GM18868 (cell line): ENCODE results near the gene CDH9.
"Not testable (repeated sequence)": the region's sequence is repeated elsewhere in the genome, so short reads cannot be mapped to it uniquely, and the experiment has no call there.

Source experiments
- ATAC-seq: cut with Tn5 transposase; IDR thresholded peaks from one replicate; pipeline ENCODE4 v1.9.1; 2021; ENCODE audit warnings: mild to moderate bottlenecking, moderate library complexity; ENCODE audit not compliant: unreplicated experiment

The CDH9 gene

GRCh38 chr5:26948921-26949320 lies 89.5 kb downstream of the CDH9 start:
- ATAC-seq = no peak

- ATAC-seq = no peak
Observed at GRCh38 chr5:26945901-26946300, 92.5 kb downstream of the CDH9 start.

- ATAC-seq = no peak
Observed at GRCh38 chr5:26942481-26942880, 95.9 kb downstream of the CDH9 start.

GRCh38 chr5:26940994-26941393 lies 97.4 kb downstream of the CDH9 start:
- ATAC-seq = no peak

DNA sequence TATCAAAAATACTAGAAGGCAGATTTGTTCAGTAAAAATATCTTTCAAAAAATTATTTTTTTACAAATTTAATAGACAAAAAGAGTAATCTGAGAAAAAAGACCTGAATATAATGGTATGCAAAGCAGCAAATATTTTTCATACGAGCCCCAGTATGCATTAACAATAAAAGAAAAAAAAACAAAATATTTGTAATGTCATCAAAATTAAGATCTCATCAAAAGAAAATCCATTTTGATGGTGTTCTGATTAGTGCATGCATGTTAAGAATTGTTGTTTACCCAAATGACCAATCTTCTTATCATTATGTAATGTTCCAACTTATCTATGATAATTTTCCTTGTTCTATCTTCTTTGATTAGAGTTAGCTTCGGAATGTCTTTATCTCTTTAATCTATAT lies 106.1 kb downstream of the CDH9 start:
- ATAC-seq = no peak

DNA sequence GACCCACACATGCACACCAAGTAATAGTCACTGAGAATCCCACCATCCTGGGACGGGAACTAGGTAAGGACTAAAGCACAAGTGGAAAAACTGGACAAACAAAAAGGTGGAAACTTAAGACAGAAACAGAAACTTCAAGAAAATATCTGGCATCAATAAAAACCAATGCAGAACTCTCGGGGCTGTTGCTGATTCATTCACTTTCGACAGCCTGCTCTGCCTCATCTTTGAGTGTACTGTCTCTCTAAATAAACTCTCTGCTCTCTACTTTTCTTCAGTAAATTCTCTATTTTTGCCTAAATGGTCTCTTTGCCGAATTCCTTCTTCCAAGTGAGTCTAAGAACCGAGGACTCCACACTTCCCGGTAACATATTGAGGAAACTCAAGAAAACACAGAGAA lies 116.9 kb downstream of the CDH9 start:
- ATAC-seq = no peak

- no peak for ATAC-seq
Observed at GRCh38 chr5:26903469-26903868, 134.9 kb downstream of the CDH9 start.

DNA sequence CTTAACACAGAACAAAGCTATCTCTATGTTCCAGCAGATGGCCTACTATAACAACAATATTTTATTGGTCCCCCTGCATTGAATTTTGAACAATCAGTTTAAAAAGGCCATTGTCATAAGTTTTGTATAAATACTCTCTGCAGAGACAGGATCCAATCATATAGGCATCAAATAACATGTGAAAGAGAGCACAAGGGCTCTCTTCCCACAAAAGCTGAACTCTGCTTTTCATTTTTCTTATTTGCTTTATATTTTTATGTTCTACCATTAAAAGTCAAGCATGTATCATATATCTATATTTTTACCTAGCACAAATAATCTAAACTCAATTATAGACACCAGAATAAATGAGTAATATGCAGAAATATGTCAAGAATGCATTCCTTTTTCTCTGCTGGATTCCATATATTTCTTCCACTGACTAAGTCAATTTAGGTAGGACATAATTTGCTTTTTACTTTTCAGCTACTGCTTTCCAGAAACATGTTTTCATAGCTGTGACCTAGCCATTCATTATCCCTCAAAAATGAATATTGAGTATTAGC lies 143.6 kb downstream of the CDH9 start:
- ATAC-seq = no peak

DNA sequence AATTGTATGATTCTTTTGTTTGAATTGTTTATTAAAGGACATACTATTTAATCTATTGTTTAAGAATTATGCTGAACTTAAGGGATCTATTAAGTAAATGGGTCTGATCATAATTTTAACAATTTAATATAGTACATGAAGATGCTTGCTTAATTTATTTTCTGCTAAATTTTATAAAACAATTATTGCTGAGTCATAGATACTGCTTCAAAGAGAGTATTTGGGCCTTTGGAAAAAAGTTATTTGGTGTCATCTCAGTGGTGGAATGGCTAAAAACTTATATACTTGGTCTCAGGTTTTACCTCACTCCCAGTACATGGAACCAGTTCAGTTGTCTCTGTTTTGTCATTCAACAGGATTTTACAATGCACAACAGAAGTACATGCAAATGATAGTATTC lies 145.3 kb downstream of the CDH9 start:
- no peak for ATAC-seq

- ATAC-seq = no peak
Observed at GRCh38 chr5:26889815-26890214, 148.6 kb downstream of the CDH9 start.

GRCh38 chr5:26884481-26884880 lies 153.9 kb downstream of the CDH9 start:
- ATAC-seq = no peak

DNA sequence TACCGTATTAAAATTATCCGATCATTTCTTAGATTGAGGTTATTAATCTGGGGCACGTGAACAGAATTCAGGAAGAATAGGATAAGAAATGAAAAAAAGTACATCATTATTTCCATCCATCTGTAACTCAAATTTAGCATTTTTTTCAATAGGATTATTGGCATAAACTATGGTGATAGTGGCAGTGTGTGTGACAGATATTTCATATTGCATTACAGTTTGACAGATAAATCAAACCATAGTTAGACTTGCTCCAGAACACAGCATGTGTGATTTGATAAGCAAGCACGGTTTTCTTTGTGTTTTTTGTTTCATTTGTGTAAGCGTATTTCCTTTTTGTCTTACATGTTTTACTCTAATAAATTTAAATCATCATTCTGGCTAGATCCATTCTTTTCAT lies 155.0 kb downstream of the CDH9 start:
- no peak for ATAC-seq

- ATAC-seq = no peak
Observed at GRCh38 chr5:26881901-26882300, 156.5 kb downstream of the CDH9 start.

DNA sequence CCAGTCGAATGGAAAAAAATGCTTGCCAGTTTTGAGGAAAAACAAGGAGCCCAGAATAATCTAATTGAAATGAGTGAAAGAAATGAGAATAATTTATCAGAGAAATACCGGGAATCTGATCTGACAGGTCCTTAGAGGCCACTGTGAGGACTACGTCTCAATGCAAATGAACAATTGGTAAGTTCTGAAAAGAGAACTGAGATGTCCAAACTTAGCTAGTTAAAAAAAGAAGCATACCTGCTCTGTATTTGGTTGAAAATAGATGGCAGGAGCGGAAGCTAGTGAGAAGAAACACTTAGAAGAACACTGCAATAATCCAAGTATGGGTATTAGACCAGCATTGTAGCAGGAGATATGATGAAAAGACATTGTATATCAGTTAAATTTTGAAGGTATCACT lies 161.2 kb downstream of the CDH9 start:
- ATAC-seq = peak; percentile 58

DNA sequence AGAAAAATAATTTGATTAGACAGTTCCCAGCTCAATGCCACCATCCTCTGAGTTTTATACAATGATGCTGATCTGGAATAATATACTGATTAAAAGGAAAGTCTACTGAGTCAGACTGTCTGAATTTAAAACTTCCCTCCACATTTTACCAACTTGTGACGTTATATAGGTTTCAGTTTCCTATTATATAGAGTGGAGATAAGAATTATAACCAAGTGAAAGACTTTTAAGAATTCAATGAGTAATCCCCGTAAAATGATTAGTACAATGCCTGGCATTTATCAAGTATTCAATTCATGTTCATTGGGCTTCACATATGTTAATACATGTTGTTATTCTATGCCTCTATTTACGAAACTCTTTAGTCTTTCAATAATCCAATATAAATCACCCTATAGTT lies 166.0 kb downstream of the CDH9 start:
- ATAC-seq = no peak

- ATAC-seq = no peak
Observed at GRCh38 chr5:26869781-26870180, 168.6 kb downstream of the CDH9 start.

GRCh38 chr5:26868504-26868903 lies 169.9 kb downstream of the CDH9 start:
- no peak for ATAC-seq

DNA sequence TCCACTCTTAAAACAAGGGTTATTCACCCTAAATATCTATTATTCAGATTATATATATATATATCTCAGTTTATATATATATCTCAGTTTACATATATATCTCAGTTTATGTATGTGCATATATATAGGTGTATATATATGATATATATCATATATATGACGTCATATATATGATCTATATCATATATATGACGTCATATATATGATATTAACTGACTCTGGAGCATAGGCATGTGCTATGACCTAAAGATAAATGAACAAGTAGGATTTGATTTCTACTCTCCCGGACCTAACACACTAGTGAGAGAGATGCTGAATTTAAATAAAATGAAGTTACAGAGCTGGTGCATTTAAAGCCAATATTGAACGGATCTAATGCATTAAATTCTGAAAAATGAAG lies 174.3 kb downstream of the CDH9 start:
- no peak for ATAC-seq

DNA sequence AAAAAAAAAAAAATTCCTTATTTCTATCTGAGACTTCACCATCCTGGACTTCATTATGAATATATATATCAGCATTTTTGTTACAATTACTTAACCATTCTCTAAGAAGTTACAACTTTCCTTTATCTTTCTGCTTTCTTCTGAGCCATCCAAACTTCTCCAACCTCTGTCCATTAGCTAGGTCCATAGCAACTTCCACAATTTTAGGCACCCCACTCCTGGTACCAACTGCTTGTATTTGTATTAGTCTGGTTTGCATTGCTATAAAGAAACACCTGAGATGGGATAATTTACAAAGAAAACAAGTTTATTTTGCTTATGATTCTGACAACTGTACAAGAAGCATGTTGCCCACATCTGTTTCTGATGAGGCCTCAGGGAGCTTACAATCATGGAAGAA lies 182.1 kb downstream of the CDH9 start:
- no peak for ATAC-seq

- not testable (repeated sequence) for ATAC-seq
Observed at GRCh38 chr5:26852450-26852849, 185.9 kb downstream of the CDH9 start.

DNA sequence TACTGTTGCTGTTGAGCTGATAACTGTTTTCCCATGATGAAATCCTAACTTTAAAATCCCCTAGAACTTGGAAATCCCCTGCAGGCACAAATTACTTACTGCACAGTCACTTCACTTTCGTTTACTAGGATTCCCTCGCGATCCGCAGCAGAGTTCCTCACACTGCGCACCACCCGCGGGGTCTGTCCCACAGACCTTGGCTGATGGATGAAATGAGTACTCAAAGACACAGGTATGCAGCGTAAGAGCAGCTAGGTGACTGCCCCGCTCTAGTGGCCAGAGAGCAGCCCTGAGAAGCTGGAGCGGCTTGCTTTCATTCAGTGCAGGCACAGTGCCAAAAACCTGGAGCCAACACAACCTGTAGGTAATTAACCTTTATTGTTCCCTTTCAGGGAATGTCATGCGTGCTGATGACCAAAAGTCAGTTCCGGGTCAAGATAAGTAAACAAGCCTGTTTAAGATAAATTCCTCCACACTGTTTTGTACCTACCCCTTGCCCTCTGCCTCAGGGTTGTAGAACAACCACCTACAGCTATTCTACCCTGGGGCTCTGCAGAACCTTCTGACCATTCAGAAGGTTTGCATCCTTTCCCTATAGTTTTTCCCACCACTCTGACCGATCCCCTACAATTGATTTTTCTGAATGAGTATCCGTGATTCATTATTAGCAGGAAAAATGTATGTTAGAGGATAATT lies 191.2 kb downstream of the CDH9 start:
- ATAC-seq = no peak

- ATAC-seq = no peak
Observed at GRCh38 chr5:26843677-26844076, 194.7 kb downstream of the CDH9 start.

- no peak for ATAC-seq
Observed at GRCh38 chr5:26833596-26833995, 204.8 kb downstream of the CDH9 start.
